ENCODE data around the gene IPO13.

IPO13 gene

DNA sequence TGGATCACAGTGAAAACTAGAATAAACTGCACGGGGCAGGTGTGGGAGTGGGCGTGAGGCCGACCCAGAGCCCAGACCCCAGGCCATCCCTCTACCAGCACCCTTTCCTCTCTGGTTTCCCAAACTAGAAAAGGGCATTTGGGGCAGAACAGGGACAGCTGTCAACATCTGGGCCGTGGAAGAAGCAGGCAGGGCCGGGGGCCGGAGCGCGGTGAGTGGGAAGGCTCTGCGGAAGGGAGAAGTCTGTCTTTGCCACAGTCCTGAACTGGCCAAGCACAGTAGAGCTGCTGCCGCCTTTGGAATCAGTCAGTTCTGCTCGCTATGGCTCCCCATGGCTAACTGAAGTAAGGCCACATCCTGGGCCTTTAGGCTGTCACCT, 51.2 kb downstream of the IPO13 start:
- Mint-ChIP-seq H3K27ac (no peak overlapping the region), H3K9me3 (no peaks in the 10 kb centered on the region), H3K4me1 (ENCODE audit: low read depth) (no peaks in the 10 kb centered on the region), H3K4me3 (no peak overlapping the region), H3K27me3 (ENCODE audit: low read depth) (no peaks in the 10 kb centered on the region), H3K36me3 (ENCODE audit: low read depth) (no peaks in the 10 kb centered on the region)
- DNase-seq (ENCODE audit: low spot score) = no peak

DNA sequence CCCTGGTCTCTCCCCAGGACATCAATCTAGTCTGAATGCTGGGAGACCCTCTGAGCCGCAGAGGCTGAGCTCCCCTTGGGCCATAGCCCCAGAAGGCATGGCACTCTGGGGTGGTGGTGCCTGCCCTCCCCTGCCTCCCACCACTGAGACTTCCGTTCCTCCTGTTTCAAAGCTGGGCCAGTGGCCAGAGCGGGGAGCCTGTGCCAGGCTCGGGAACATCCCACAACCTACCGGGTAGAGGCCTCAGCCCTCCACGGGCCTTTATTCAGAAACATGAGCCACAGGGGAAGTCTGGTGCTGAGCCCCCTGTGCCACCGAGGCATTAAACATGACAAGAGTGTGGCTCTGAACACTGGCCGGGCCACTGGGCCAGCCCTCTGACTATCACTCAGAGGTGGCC, 52.7 kb downstream of the IPO13 start:
- Mint-ChIP-seq H3K9me3 (no peaks in the 10 kb centered on the region), H3K27ac (no peak overlapping the region), H3K27me3 (ENCODE audit: low read depth) (no peaks in the 10 kb centered on the region), H3K36me3 (ENCODE audit: low read depth) (no peaks in the 10 kb centered on the region), H3K4me1 (ENCODE audit: low read depth) (no peaks in the 10 kb centered on the region), H3K4me3 (no peak overlapping the region)
- no peak for DNase-seq (ENCODE audit: low spot score)

- H3K27ac Mint-ChIP-seq = no peak overlapping the region
These were observed 53.4 kb downstream of the IPO13 start for GRCh38 chr1:44000122-44000665.

GRCh38 chr1:44002165-44002564, 55.4 kb downstream of the IPO13 start:
- Mint-ChIP-seq H3K9me3 (no peaks in the 10 kb centered on the region), H3K27me3 (ENCODE audit: low read depth) (no peaks in the 10 kb centered on the region)

More at GRCh38 chr1:44000122-44000665, 53.4 kb downstream of the IPO13 start:
- H3K9me3 Mint-ChIP-seq = no peaks in the 10 kb centered on the region
- DNase-seq (ENCODE audit: low spot score) = no peak
- no peaks in the 10 kb centered on the region for H3K4me1 Mint-ChIP-seq (ENCODE audit: low read depth)
- no peaks in the 10 kb centered on the region for H3K27me3 Mint-ChIP-seq (ENCODE audit: low read depth)
- no peaks in the 10 kb centered on the region for H3K36me3 Mint-ChIP-seq (ENCODE audit: low read depth)
- H3K4me3 Mint-ChIP-seq = no peak overlapping the region

DNA sequence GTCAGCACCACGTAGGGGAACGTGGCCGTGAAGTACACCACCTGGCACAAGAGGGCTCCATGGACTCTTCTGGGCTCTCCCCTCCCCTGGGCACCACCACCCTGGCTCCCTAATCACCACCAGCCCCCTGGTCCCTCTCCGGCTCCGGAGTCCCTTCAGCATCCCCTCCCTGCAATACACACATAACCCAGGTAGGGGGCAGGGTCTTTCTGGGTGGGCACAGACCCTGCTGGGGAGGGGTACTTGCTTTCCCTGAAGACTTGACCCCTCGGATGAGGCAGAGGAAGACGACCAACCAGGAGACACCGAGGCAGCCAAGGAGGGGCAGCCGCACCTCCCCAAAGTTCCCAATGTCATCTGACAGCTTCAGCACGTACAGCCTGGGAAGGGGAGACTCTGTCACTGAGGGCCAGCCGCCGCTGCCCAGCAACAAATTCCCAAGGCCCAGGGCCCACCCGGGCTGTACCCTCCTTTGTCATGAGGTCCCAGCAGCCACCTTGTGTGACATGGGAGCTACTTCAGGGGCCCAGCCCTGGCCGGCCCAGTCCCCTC, 55.9 kb downstream of the IPO13 start:
- no peak for DNase-seq (ENCODE audit: low spot score)
- Mint-ChIP-seq H3K9me3 (no peaks in the 10 kb centered on the region), H3K4me1 (ENCODE audit: low read depth) (no peaks in the 10 kb centered on the region), H3K27ac (no peak overlapping the region), H3K4me3 (no peak overlapping the region), H3K36me3 (ENCODE audit: low read depth) (no peaks in the 10 kb centered on the region), H3K27me3 (ENCODE audit: low read depth) (no peaks in the 10 kb centered on the region)

More at GRCh38 chr1:44002165-44002564, 55.4 kb downstream of the IPO13 start:
- Mint-ChIP-seq H3K36me3 (ENCODE audit: low read depth) (no peaks in the 10 kb centered on the region), H3K27ac (no peak overlapping the region), H3K4me1 (ENCODE audit: low read depth) (no peaks in the 10 kb centered on the region), H3K4me3 (no peak overlapping the region)
- no peak for DNase-seq (ENCODE audit: low spot score)

- Mint-ChIP-seq H3K4me1 (ENCODE audit: low read depth) (no peaks in the 10 kb centered on the region), H3K9me3 (no peaks in the 10 kb centered on the region), H3K27ac (no peak overlapping the region), H3K27me3 (ENCODE audit: low read depth) (no peaks in the 10 kb centered on the region), H3K36me3 (ENCODE audit: low read depth) (no peaks in the 10 kb centered on the region), H3K4me3 (no peak overlapping the region)
- DNase-seq (ENCODE audit: low spot score) = no peak
These were observed 61.5 kb downstream of the IPO13 start for GRCh38 chr1:44008259-44008658.

DNA sequence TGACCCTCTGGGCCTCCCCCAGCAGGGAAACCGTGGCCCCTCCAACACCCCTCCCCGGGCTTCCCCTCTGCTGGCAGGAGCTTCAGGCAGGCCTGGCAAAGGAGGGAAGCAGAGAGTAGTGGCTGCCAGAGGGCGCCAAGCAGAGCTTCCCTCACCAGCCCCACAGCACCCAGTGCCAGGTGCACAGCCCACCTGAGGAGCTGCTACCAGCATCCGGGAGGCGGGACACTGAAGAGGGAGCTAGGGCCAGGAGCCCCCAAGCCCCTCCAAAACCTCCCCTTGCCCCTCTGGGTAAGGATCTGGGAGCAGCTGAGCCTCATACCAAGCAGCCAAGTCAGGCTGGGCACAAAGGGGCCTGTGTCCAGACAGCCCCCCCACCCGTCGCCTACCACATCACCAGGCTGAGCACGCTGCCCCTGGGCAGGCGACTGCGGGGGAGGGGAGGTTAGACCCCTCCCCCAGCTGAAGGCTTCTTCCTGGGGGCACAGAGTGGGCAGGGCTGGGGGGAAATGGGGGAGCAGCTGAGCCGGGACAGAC, 64.3 kb downstream of the IPO13 start:
- Mint-ChIP-seq H3K4me1 (ENCODE audit: low read depth) (no peaks in the 10 kb centered on the region), H3K9me3 (no peaks in the 10 kb centered on the region), H3K36me3 (ENCODE audit: low read depth) (no peaks in the 10 kb centered on the region), H3K27ac (no peak overlapping the region), H3K27me3 (ENCODE audit: low read depth) (no peaks in the 10 kb centered on the region), H3K4me3 (no peak overlapping the region)
- no peak for DNase-seq (ENCODE audit: low spot score)

GRCh38 chr1:44012404-44012803, 65.7 kb downstream of the IPO13 start:
- no peak overlapping the region for H3K27ac Mint-ChIP-seq

GRCh38 chr1:44012941-44013609, 66.3 kb downstream of the IPO13 start:
- H3K9me3 Mint-ChIP-seq = no peaks in the 10 kb centered on the region
- no peaks in the 10 kb centered on the region for H3K4me1 Mint-ChIP-seq (ENCODE audit: low read depth)
- no peaks in the 10 kb centered on the region for H3K36me3 Mint-ChIP-seq (ENCODE audit: low read depth)
- no peak overlapping the region for H3K27ac Mint-ChIP-seq
- no peak for DNase-seq (ENCODE audit: low spot score)
- no peaks in the 10 kb centered on the region for H3K27me3 Mint-ChIP-seq (ENCODE audit: low read depth)
- H3K4me3 Mint-ChIP-seq = no peak overlapping the region

More at GRCh38 chr1:44012404-44012803, 65.7 kb downstream of the IPO13 start:
- H3K4me3 Mint-ChIP-seq = no peak overlapping the region
- H3K4me1 Mint-ChIP-seq (ENCODE audit: low read depth) = no peaks in the 10 kb centered on the region
- no peaks in the 10 kb centered on the region for H3K9me3 Mint-ChIP-seq
- no peak for DNase-seq (ENCODE audit: low spot score)
- H3K27me3 Mint-ChIP-seq (ENCODE audit: low read depth) = no peaks in the 10 kb centered on the region
- H3K36me3 Mint-ChIP-seq (ENCODE audit: low read depth) = no peaks in the 10 kb centered on the region

DNA sequence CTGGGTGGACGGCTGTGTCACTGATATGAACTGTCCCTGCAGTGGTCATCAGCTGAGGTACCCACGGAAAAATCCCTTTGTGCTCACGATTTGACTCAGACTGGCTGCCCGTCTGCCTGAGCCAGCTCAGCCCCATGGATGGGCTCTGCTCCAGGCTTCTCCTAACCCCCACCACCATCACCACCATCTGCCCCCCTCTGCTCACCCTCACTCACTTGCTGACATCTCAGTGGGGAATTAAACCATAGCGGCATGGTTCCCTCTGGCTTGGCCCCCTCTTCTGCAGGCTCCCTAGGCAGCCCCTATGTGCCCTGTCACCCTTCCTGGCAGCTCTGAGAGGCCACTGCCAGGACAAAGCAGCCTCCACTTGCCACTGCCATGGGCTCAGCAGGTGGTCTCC, 67.2 kb downstream of the IPO13 start:
- Mint-ChIP-seq H3K27me3 (ENCODE audit: low read depth) (no peaks in the 10 kb centered on the region), H3K36me3 (ENCODE audit: low read depth) (no peaks in the 10 kb centered on the region), H3K9me3 (no peaks in the 10 kb centered on the region), H3K4me1 (ENCODE audit: low read depth) (no peaks in the 10 kb centered on the region), H3K4me3 (no peak overlapping the region), H3K27ac (no peak overlapping the region)
- DNase-seq (ENCODE audit: low spot score) = no peak

- H3K4me1 Mint-ChIP-seq (ENCODE audit: low read depth) = no peaks in the 10 kb centered on the region
- H3K27me3 Mint-ChIP-seq (ENCODE audit: low read depth) = no peaks in the 10 kb centered on the region
- no peak overlapping the region for H3K4me3 Mint-ChIP-seq
- H3K9me3 Mint-ChIP-seq = no peaks in the 10 kb centered on the region
- DNase-seq (ENCODE audit: low spot score) = no peak
- H3K36me3 Mint-ChIP-seq (ENCODE audit: low read depth) = no peaks in the 10 kb centered on the region
- no peak overlapping the region for H3K27ac Mint-ChIP-seq
These were observed 67.8 kb downstream of the IPO13 start for GRCh38 chr1:44014365-44015104.

DNA sequence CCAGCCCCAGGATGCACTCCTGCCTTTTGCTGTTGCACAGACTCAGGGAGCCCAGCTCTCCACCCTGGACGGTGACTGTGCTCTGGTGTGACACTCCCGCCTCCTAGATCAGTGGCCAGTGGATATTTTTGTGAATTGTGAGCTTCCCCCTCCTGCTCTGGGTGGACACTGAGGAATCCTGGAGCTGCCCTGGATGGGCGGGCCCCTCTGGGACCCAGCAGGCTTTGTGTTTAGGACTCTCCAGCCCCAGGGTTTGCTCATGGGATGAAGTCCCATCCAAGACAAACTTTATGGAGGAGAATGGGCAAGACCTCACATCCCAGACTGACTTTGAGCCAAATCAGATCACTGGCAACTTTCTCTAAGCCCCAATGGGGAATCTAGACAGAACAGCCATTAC, 68.5 kb downstream of the IPO13 start:
- no peaks in the 10 kb centered on the region for H3K4me1 Mint-ChIP-seq (ENCODE audit: low read depth)
- no peak for DNase-seq (ENCODE audit: low spot score)
- H3K27ac Mint-ChIP-seq = no peak overlapping the region
- H3K9me3 Mint-ChIP-seq = no peaks in the 10 kb centered on the region
- H3K36me3 Mint-ChIP-seq (ENCODE audit: low read depth) = no peaks in the 10 kb centered on the region
- no peaks in the 10 kb centered on the region for H3K27me3 Mint-ChIP-seq (ENCODE audit: low read depth)
- H3K4me3 Mint-ChIP-seq = no peak overlapping the region

- no peak overlapping the region for H3K27ac Mint-ChIP-seq
These were observed 69.5 kb downstream of the IPO13 start for GRCh38 chr1:44016041-44016889.

More at GRCh38 chr1:44016041-44016889, 69.5 kb downstream of the IPO13 start:
- H3K27me3 Mint-ChIP-seq (ENCODE audit: low read depth) = no peaks in the 10 kb centered on the region
- no peaks in the 10 kb centered on the region for H3K36me3 Mint-ChIP-seq (ENCODE audit: low read depth)
- H3K9me3 Mint-ChIP-seq = no peaks in the 10 kb centered on the region
- DNase-seq (ENCODE audit: low spot score) = no peak
- no peaks in the 10 kb centered on the region for H3K4me1 Mint-ChIP-seq (ENCODE audit: low read depth)
- H3K4me3 Mint-ChIP-seq = no peak overlapping the region

All from T-helper 2 cell treated with Interferon-gamma antibody and Interleukin-4, amounts not matched to agents 5 μg/mL and 100 μg/mL, for 36 hours (primary cell).